NCI-H2029 treated with DMSO at 0.1 percent for 48 hours (cell line): ENCODE data around the gene MYO5C.

Source experiments
- DNase-seq: peaks from one replicate; lab custom pipeline; 2025; lab: John Stamatoyannopoulos, UW

Gene MYO5C

GRCh38 chr15:52278636-52279367, 16.8 kb downstream of the MYO5C start:
- DNase-seq: no peak

- DNase-seq: no peak
These were observed 17.5 kb downstream of the MYO5C start for GRCh38 chr15:52278135-52278534.

- DNase-seq: no peak
These were observed 18.0 kb downstream of the MYO5C start for GRCh38 chr15:52277575-52277974.

- DNase-seq: no peak
These were observed 19.3 kb downstream of the MYO5C start for GRCh38 chr15:52276256-52276770.

- no peak for DNase-seq
These were observed 31.9 kb downstream of the MYO5C start for GRCh38 chr15:52263563-52264282.

- DNase-seq: no peak
These were observed 33.2 kb downstream of the MYO5C start for GRCh38 chr15:52262364-52262763.

GRCh38 chr15:52261498-52262242, 33.9 kb downstream of the MYO5C start:
- no peak for DNase-seq

- DNase-seq: no peak
These were observed 34.6 kb downstream of the MYO5C start for GRCh38 chr15:52261026-52261425.

GRCh38 chr15:52259503-52259902, 36.1 kb downstream of the MYO5C start:
- DNase-seq: no peak

- DNase-seq: no peak
These were observed 37.1 kb downstream of the MYO5C start for GRCh38 chr15:52258461-52258860.

- no peak for DNase-seq
These were observed 37.9 kb downstream of the MYO5C start for GRCh38 chr15:52257734-52258062.

GRCh38 chr15:52256930-52257733, 38.5 kb downstream of the MYO5C start:
- no peak for DNase-seq

GRCh38 chr15:52256366-52256765, 39.2 kb downstream of the MYO5C start:
- DNase-seq: peak; percentile 9

GRCh38 chr15:52255935-52256334, 39.7 kb downstream of the MYO5C start:
- DNase-seq: no peak

GRCh38 chr15:52255008-52255407, 40.6 kb downstream of the MYO5C start:
- DNase-seq: no peak

GRCh38 chr15:52254391-52254790, 41.2 kb downstream of the MYO5C start:
- no peak for DNase-seq

GRCh38 chr15:52252781-52253180, 42.8 kb downstream of the MYO5C start:
- no peak for DNase-seq

GRCh38 chr15:52251144-52251860, 44.3 kb downstream of the MYO5C start:
- DNase-seq: no peak

- DNase-seq: no peak
These were observed 48.1 kb downstream of the MYO5C start for GRCh38 chr15:52247461-52247860.

GRCh38 chr15:52246686-52247431, 48.7 kb downstream of the MYO5C start:
- no peak for DNase-seq
